K562 (cell line): Measurements from ENCODE around the gene GPM6B. TPM values are rescaled to one million over a fixed set of nuclear protein-coding genes. Genes with fewer than 3 reads are reported as not detected.

Experiments
- ATAC-seq: fragments of 200-7000 bp; cut with Tn5 transposase; 3 replicates; pipeline ENCODE4 v1.9.1; 2020; ENCODE audit warnings: moderate library complexity
- BruUV-seq: library from RNA; stranded (reverse); fragments of 400-500 nt; replicated peaks from 2 replicates; lab custom pipeline; 2021; lab: Mats Ljungman, UMichigan
- CTCF ChIA-PET: fragments of 300-600 bp; formaldehyde crosslinking; extraction: SDS; loops from one replicate; lab custom pipeline; 2021; ENCODE audit warnings: low intra/inter-chr PET ratio; lab: Yijun Ruan, JAX
- POLR2A ChIA-PET: fragments of 300-600, 350-650 bp; sonication (Branson Sonifier 250); formaldehyde crosslinking; extraction: SDS; loops from one replicate; lab custom pipeline; 2021; ENCODE audit warnings: antibody characterized with exemption, inconsistent platforms; lab: Yijun Ruan, JAX
- DNase-seq, 4 experiments: peaks; one replicate each; pipeline versions ENCODE4 v3.0.0 to v3.0.0-alpha.2; 2011 to 2018; ENCODE audit warnings: low spot score in 3 of 4, mixed read lengths in 3 of 4; ENCODE audit errors: extremely low read depth in 1 of 4
- FAIRE-seq: peaks from 2 replicates; lab custom pipeline; 2011; peaks lifted over from hg19 to GRCh38; lab: Jason Lieb, UNC
- H2AFZ ChIP-seq: 2 replicates; pipeline ENCODE4 v1.6.0; 2011; ENCODE audit warnings: low read depth, low read length, control low read depth, inconsistent platforms
- H3K27ac ChIP-seq: fragments of 200-600 bp; 3 replicates; pipeline ENCODE4 v1.8.0; 2011; ENCODE audit warnings: low read depth, mild to moderate bottlenecking, control low read depth, inconsistent platforms, low read length, moderate library complexity, mixed read lengths; ENCODE audit errors: extremely low read depth
- H3K27me3 ChIP-seq, 2 experiments: fragments of 300-600 bp in 1 of 2; 2 replicates in 1 of 2; 3 replicates in 1 of 2; pipeline versions ENCODE4 v1.6.0 to v1.8.0; 2011; ENCODE audit warnings: inconsistent platforms in 2 of 2, low read length in 2 of 2, mild to moderate bottlenecking in 1 of 2, mixed read lengths in 1 of 2, moderate library complexity in 1 of 2; ENCODE audit not compliant: control insufficient read depth in 2 of 2, insufficient read depth in 2 of 2
- H3K36me3 ChIP-seq: fragments of 300-600 bp; 3 replicates; pipeline ENCODE4 v1.8.0; 2011; ENCODE audit warnings: mild to moderate bottlenecking, low read length, inconsistent platforms; ENCODE audit not compliant: control insufficient read depth, insufficient read depth
- H3K4me1 ChIP-seq, 2 experiments: fragments of 200-600 bp in 1 of 2; replicated peaks in 1 of 2; 2 replicates in 1 of 2; 3 replicates in 1 of 2; pipeline versions ENCODE4 v1.5.1 to v1.8.0; 2011; ENCODE audit warnings: inconsistent platforms in 2 of 2, low read length in 2 of 2, mild to moderate bottlenecking in 1 of 2, mixed read lengths in 1 of 2, moderate library complexity in 1 of 2; ENCODE audit not compliant: control insufficient read depth in 2 of 2, insufficient read depth in 2 of 2
- H3K4me2 ChIP-seq: 2 replicates; pipeline ENCODE4 v1.6.1; 2011; ENCODE audit warnings: low read length, control low read depth, inconsistent platforms, mixed read lengths; ENCODE audit not compliant: insufficient read depth
- H3K4me3 ChIP-seq: fragments of 200-600 bp; sonication (generic), shearing (Covaris generic); 2 replicates; pipeline ENCODE4 v1.5.1; 2016; ENCODE audit warnings: control low read depth, inconsistent platforms
- H3K79me2 ChIP-seq: fragments of 200-600 bp; 3 replicates; pipeline ENCODE4 v1.8.0; 2011; ENCODE audit warnings: low read length, inconsistent platforms; ENCODE audit not compliant: control insufficient read depth, insufficient read depth
- H3K9ac ChIP-seq, 2 experiments: 2 replicates each; pipeline versions ENCODE4 v1.6.0 to v1.6.1; 2011; ENCODE audit warnings: low read depth in 2 of 2, low read length in 2 of 2, control low read depth in 1 of 2, inconsistent platforms in 1 of 2, mild to moderate bottlenecking in 1 of 2, mixed read lengths in 1 of 2; ENCODE audit not compliant: insufficient read depth in 1 of 2
- H3K9me1 ChIP-seq: one replicate; pipeline ENCODE4 v1.6.0; 2011; ENCODE audit warnings: inconsistent platforms, mild to moderate bottlenecking, low read length, moderate library complexity; ENCODE audit not compliant: control insufficient read depth, insufficient read depth
- H3K9me3 ChIP-seq: replicated peaks from 2 replicates; pipeline ENCODE4 v1.5.1; 2011; ENCODE audit warnings: low read depth, low read length, inconsistent platforms; ENCODE audit not compliant: control insufficient read depth, insufficient read depth
- H4K20me1 ChIP-seq: replicated peaks from 2 replicates; pipeline ENCODE4 v1.6.1; 2011; ENCODE audit warnings: low read length, inconsistent platforms, mixed read lengths; ENCODE audit not compliant: control insufficient read depth, insufficient read depth
- CBX2 ChIP-seq: fragments of 200-600 bp; sonication (generic); IDR thresholded peaks from one replicate; pipeline ENCODE4 v1.6.1; 2012; ENCODE audit warnings: mild to moderate bottlenecking, low read length, inconsistent platforms; ENCODE audit not compliant: insufficient read depth, poor library complexity, severe bottlenecking
- CBX5 ChIP-seq: IDR thresholded peaks from 2 replicates; pipeline ENCODE4 v1.6.1; 2014; ENCODE audit warnings: low read depth, borderline replicate concordance
- CHCHD3 ChIP-seq: fragments of 250-450 bp; sonication (Bioruptor Pico); IDR thresholded peaks from 2 replicates; pipeline ENCODE4 v2.1.2; 2022; ENCODE audit warnings: mild to moderate bottlenecking
- EP400 ChIP-seq: fragments of 450-650 bp; IDR thresholded peaks from 2 replicates; pipeline ENCODE4 v1.6.1; 2017; ENCODE audit warnings: antibody characterized with exemption, mild to moderate bottlenecking, moderate library complexity
- GABPB1 ChIP-seq: sonication (generic); formaldehyde crosslinking; IDR thresholded peaks from 2 replicates; pipeline ENCODE4 v1.8.0; 2022; ENCODE audit warnings: mild to moderate bottlenecking, missing genetic modification reagents
- L3MBTL2 ChIP-seq: fragments of 450-650 bp; IDR thresholded peaks from 2 replicates; pipeline ENCODE4 v1.6.1; 2016; ENCODE audit warnings: mild to moderate bottlenecking, moderate library complexity
- MTA1 ChIP-seq: fragments of 450-650 bp; IDR thresholded peaks from 2 replicates; pipeline ENCODE4 v1.6.1; 2017; ENCODE audit warnings: borderline replicate concordance
- MTA3 ChIP-seq: fragments of 450-650 bp; formaldehyde crosslinking; IDR thresholded peaks from 2 replicates; pipeline ENCODE4 v1.6.1; 2017; ENCODE audit warnings: mild to moderate bottlenecking, borderline replicate concordance
- MYC ChIP-seq, 2 experiments: fragments of 250-450 bp in 1 of 2; sonication (Bioruptor Pico) in 1 of 2; IDR thresholded peaks; 2 replicates each; pipeline versions ENCODE4 v1.5.1 to v1.6.1; 2012 to 2021; ENCODE audit warnings: low read depth in 2 of 2, borderline replicate concordance in 1 of 2, improper control_type of control experiment in 1 of 2, low read length in 1 of 2, mild to moderate bottlenecking in 1 of 2, moderate library complexity in 1 of 2
- NONO ChIP-seq, 2 experiments: fragments of 200-400 bp in 1 of 2; fragments of 450-650 bp in 1 of 2; formaldehyde crosslinking in 1 of 2; IDR thresholded peaks; 2 replicates each; pipeline ENCODE4 v1.6.1; 2017; ENCODE audit warnings: low read depth in 2 of 2, mild to moderate bottlenecking in 2 of 2, moderate library complexity in 2 of 2, low read length in 1 of 2
- TRIM28 ChIP-seq: fragments of 450-650 bp; IDR thresholded peaks from 2 replicates; pipeline ENCODE4 v1.6.1; 2017
- XRCC3 ChIP-seq: fragments of 450-650 bp; IDR thresholded peaks from 2 replicates; pipeline ENCODE4 v1.6.1; 2017; ENCODE audit warnings: mild to moderate bottlenecking, moderate library complexity
- ZFX ChIP-seq: sonication (generic); formaldehyde crosslinking; IDR thresholded peaks from 2 replicates; pipeline ENCODE4 v1.8.0; 2022; ENCODE audit warnings: mild to moderate bottlenecking, missing genetic modification reagents, moderate library complexity
- ZNF589 ChIP-seq: fragments of 200-800 bp; sonication (Bioruptor generic); IDR thresholded peaks from 2 replicates; pipeline ENCODE4 v1.6.1; 2016; ENCODE audit warnings: low read depth, missing genetic modification characterization, missing compliant biosample characterization
- WGBS: fragments of 100-300 bp; shearing (Covaris generic); methylation state at CpG from one replicate; pipeline ENCODE4 v1.1.6; 2016; ENCODE audit warnings: low coverage, mixed read lengths; ENCODE audit not compliant: insufficient coverage; ENCODE audit errors: missing lambda C conversion rate; 5-methylcytosine and 5-hydroxymethylcytosine counted together
- in situ Hi-C: fragments of 300-500 bp; cut with MboI; formaldehyde crosslinking; loops from 4 replicates; pipeline ENCODE4 v1.15.0; 2018; ENCODE audit warnings: inconsistent platforms, mixed read lengths
- intact Hi-C: fragments of 100-400 bp; cut with micrococcal nuclease; formaldehyde crosslinking; loops from 2 replicates; pipeline ENCODE4 v1.14.2; 2022
- polyA plus RNA-seq, 8 experiments: library from polyadenylated mRNA; depleted of rRNA in 4 of 8; stranded (reverse) in 5 of 8; unstranded in 3 of 8; fragments of >200 nt; fragmentation: Nextera tagmentation in 2 of 8; fragmentation: Illumina TruSeq in 1 of 8; extraction: Ambion mirVana in 2 of 8; extraction: Trizol in 1 of 8; gene quantifications; 2 replicates each; pipeline versions ENCODE4 v1.2.1 to v1.2.3, GENCODE V29; 2011 to 2014; ENCODE audit warnings: inconsistent platforms in 1 of 8, missing spikeins in 1 of 8
- total RNA-seq, 7 experiments: library from RNA; depleted of rRNA in 6 of 7; stranded (reverse); fragments of >200 nt in 6 of 7; fragmentation: Illumina TruSeq in 2 of 7; extraction: Trizol in 2 of 7; gene quantifications; 2 replicates each; pipeline versions ENCODE4 v1.2.1 to v1.2.3, GENCODE V29; 2011 to 2021; ENCODE audit warnings: low replicate concordance in 1 of 7
- TF ChIP-seq, protein P1 (sequence below): sonication (generic); formaldehyde crosslinking; IDR thresholded peaks from 2 replicates; pipeline ENCODE4 v1.9.0; 2022; ENCODE audit warnings: mild to moderate bottlenecking, missing genetic modification reagents
- TF ChIP-seq, protein P2 (sequence below): sonication (generic); IDR thresholded peaks from 2 replicates; pipeline ENCODE4 v1.6.1; 2016
- TF ChIP-seq, protein P3 (sequence below): sonication (generic); formaldehyde crosslinking; IDR thresholded peaks from 2 replicates; pipeline ENCODE4 v1.8.0; 2022; ENCODE audit warnings: missing genetic modification reagents, mild to moderate bottlenecking, moderate library complexity, borderline replicate concordance

Gene GPM6B
- total and polyA plus RNA-seq, 9 of the 15 experiments (the other 6 are each of a cell fraction or from before 2014, with no cell fraction given), result 0.14 to 0.32 TPM; not detected in 7

DNA sequence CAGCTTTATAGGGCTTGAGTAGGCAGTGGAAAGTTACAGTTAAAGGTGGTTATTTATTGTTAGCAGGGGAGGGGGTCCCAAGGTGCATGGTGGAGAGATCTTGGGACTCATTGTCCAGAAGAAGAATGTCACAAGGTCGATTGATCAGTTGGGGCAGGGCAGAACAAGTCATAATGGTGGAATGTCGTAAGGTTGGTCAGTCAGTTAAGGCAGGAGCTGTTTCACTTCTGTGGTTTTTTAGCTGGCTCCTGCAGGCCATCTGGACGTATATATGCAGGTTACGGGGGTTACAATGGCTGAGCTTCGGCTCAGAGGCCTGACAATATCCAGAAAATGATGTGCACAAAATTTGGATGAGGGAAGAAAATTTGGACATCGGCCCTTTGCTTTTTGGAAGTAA is 75.2 kb downstream of the GPM6B start (continued):
- no peak for TF ChIP-seq MYC (IDR thresholded peaks at IDR 0.05; ENCODE audit: low read depth, low read length)
- no peak for TF ChIP-seq MYC (CRISPR knock-in tag; IDR thresholded peaks at IDR 0.05; ENCODE audit: borderline replicate concordance, low read depth)
- TF ChIP-seq, protein P1, sequence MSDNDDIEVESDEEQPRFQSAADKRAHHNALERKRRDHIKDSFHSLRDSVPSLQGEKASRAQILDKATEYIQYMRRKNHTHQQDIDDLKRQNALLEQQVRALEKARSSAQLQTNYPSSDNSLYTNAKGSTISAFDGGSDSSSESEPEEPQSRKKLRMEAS, result no peak
- TF ChIP-seq, protein P2, sequence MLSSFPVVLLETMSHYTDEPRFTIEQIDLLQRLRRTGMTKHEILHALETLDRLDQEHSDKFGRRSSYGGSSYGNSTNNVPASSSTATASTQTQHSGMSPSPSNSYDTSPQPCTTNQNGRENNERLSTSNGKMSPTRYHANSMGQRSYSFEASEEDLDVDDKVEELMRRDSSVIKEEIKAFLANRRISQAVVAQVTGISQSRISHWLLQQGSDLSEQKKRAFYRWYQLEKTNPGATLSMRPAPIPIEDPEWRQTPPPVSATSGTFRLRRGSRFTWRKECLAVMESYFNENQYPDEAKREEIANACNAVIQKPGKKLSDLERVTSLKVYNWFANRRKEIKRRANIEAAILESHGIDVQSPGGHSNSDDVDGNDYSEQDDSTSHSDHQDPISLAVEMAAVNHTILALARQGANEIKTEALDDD, result no peak
- TF ChIP-seq XRCC3, result no peak
- TF ChIP-seq GABPB1, result no peak
- TF ChIP-seq TRIM28, result no peak
- no peak for TF ChIP-seq CHCHD3 (CRISPR knock-in tag)

DNA sequence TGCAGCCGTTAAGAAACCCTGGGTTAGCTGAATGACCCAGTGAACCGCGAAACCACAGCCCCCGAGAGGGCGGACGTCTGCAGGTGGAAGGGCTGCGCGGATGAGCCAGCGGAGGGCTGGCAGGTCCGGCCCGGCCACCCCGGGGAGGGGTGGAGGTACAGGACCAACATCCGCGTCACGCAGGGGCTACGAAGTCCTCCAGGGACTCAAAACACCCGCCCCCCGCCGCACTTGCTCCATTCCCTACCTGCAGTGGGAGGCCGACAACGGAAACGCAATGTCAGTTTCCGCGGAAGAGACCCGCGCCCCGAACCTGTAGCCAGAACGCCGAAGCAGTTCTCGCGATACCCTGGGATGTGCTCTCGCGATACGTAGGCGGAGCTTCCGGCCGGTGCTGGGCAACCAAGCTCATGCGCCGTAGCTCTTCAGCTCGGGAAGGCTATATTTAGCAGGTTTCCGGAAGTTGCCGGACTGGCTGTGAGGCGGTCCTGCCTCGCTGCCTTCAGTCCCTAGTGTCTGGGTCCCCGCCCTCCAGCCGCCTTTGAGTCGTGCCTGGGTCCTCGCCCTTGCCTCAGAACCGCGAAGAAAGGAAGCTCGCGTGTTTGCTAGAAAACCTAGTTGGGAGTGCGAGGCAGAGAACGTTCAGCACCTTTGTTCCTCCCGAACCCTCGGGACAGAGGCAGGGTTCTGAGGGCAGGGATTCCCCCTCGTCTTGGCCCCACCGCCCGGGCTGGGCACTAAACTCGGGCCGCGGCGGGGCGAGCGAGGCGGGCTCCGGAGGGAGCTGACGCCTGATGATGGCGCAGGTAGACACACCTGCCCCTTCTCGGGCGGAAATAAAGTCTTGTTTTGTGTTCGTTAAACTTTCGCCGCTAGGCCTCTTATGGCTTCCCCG is 82.4 kb downstream of the GPM6B start, which contains the start of the genes OFD1 and TRAPPC2:
Gene OFD1, plus strand, starts transcription at position 471 of the 895 bp plus-strand sequence. Its CDS starts 324 bp downstream, at position 795.
Gene TRAPPC2, minus strand, starts transcription at position 343 of the 895 bp plus-strand sequence. CDS start 14,657 bp downstream, outside the sequence.
- no peaks in the 10 kb centered on the region for H4K20me1 ChIP-seq
- H3K36me3 ChIP-seq, result peaks cover 45% of the 10 kb centered on the region; the same call in 2 of the 3 replicates
- ChIA-PET CTCF (interaction anchor here (1.1 kb wide), 1 partner anchor 73 kb away, joined by 3 read pairs; no protein-coding TSS in a partner anchor), POLR2A (interaction anchor here (0.7 to 1.7 kb wide), 7 partner anchors 8 to 54 kb away, joined by 3 to 5 read pairs (median 3); no protein-coding TSS in a partner anchor)
- no peaks in the 10 kb centered on the region for H3K27me3 ChIP-seq
- H3K4me3 ChIP-seq, result peak within 1 kb of the TSS; percentile 94
- H3K9me1 ChIP-seq, result no peaks in the 10 kb centered on the region
- no TSS peak for BruUV-seq
- no peaks in the 10 kb centered on the region for H3K9me3 ChIP-seq
- peak; percentile 89 to 97 (median 92) for DNase-seq
- H3K9ac ChIP-seq, result peak within 1 kb of the TSS; percentile 90 to 94
- intact Hi-C loops (loop anchor here (2.0 to 5.0 kb wide), 2 partner anchors 37 to 82 kb away; partner anchors contain the start of gene TCEANC), in situ Hi-C loops (no loop called here)
- H3K4me2 ChIP-seq, result peak within 1 kb of the TSS; percentile 97
- H3K79me2 ChIP-seq, result peaks cover 57% of the 10 kb centered on the region
- peak; percentile 95 for ATAC-seq
- peaks cover 5 to 15% of the 10 kb centered on the region in 2 experiments; a peak in 4 of 5 replicates for H3K4me1 ChIP-seq
- H2AFZ ChIP-seq, result peak within 1 kb of the TSS; percentile 97
- peak; percentile 97 for FAIRE-seq
- H3K27ac ChIP-seq, result peak within 1 kb of the TSS; percentile 96
- under 1% methylated on average over 60 of the region's 75 CpGs for WGBS
- TF ChIP-seq MTA3 (peak; percentile 59; the same call in 1 of the 2 replicates), CBX2 (no peak), NONO (IDR thresholded peaks at IDR 0.05; ENCODE audit: low read depth in 2 of 2, low read length in 1 of 2) (no peak), MTA1 (peak; percentile 52; the same call in 1 of the 2 replicates), ZFX (peak; percentile 75), CBX5 (0 out of 2 replicates have a peak, but pooled peaks have one; percentile 7), ZNF589 (CRISPR knock-in tag) (no peak), L3MBTL2 (peak; percentile 86), EP400 (peak; percentile 75)
- TF ChIP-seq, protein P3, sequence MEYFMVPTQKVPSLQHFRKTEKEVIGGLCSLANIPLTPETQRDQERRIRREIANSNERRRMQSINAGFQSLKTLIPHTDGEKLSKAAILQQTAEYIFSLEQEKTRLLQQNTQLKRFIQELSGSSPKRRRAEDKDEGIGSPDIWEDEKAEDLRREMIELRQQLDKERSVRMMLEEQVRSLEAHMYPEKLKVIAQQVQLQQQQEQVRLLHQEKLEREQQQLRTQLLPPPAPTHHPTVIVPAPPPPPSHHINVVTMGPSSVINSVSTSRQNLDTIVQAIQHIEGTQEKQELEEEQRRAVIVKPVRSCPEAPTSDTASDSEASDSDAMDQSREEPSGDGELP (CRISPR knock-in tag), result peak; percentile 63; the same call in 1 of the 2 replicates
